Pancreas (tissue), 10 donors: ENCODE measurements around the gene PITX1. TPM values are rescaled to one million over a fixed set of nuclear protein-coding genes. Genes with fewer than 3 reads are reported as not detected.

Experiments used
- ATAC-seq, 4 donors: fragments of 200-7000 bp; cut with Tn5 transposase; one replicate each; pipeline versions ENCODE4 v1.8.0 to v1.9.1; 2020; ENCODE audit warnings: mild to moderate bottlenecking in 4 of 4, moderate library complexity in 4 of 4
- DNase-seq, 6 donors: peaks; one replicate each; pipeline ENCODE4 v3.0.0-alpha.2; 2020
- FAIRE-seq: peaks from 2 replicates; lab custom pipeline; 2012; peaks lifted over from hg19 to GRCh38; lab: Jason Lieb, UNC
- H3K27ac ChIP-seq, 4 donors: fragments of 200-600 bp; sonication (generic); 1 replicate in 3 of 4; 2 replicates in 1 of 4; pipeline versions ENCODE4 v1.5.0 to v1.8.0; 2020
- H3K27me3 ChIP-seq, 4 donors: fragments of 200-600 bp; one replicate each; pipeline ENCODE4 v1.8.0; 2021
- H3K36me3 ChIP-seq, 3 donors: fragments of 200-600 bp; sonication (generic) in 1 of 3; one replicate each; pipeline versions ENCODE4 v1.5.0 to v1.8.0; 2020 to 2021
- H3K4me1 ChIP-seq, 3 donors: fragments of 200-600 bp; one replicate each; pipeline ENCODE4 v1.8.0; 2021
- H3K4me3 ChIP-seq, 4 donors: fragments of 200-600 bp; sonication (generic) in 2 of 4; one replicate each; pipeline versions ENCODE4 v1.5.0 to v1.8.0; 2020 to 2021
- H3K9me3 ChIP-seq, 4 donors: fragments of 200-600 bp; one replicate each; pipeline ENCODE4 v1.8.0; 2021
- CTCF ChIP-seq, 4 donors: fragments of 200-600 bp; sonication (generic) in 3 of 4; IDR thresholded peaks; one replicate each; pipeline versions ENCODE4 v1.5.0 to v1.8.0; 2021; ENCODE audit warnings: antibody characterized with exemption in 4 of 4
- WGBS, 2 donors: extraction: QIAGEN DNeasy Blood & Tissue Kit; methylation state at CpG; one replicate each; pipeline ENCODE4 v1.1.7; 2013; 5-methylcytosine and 5-hydroxymethylcytosine counted together
- intact Hi-C, 3 donors: fragments of 100-400 bp; cut with DNase I; formaldehyde crosslinking; loops; one replicate each; pipeline versions ENCODE4 v1.11.1 to v1.14.2; 2022
- polyA plus RNA-seq, 2 donors: library from polyadenylated mRNA; stranded (reverse); fragments of 200-250 nt; gene quantifications; one replicate each; pipeline ENCODE4 v1.2.3, GENCODE V29; 2013
- total RNA-seq, 6 donors: library from RNA; stranded (reverse); fragmentation: NEBNext Ultra II Directional in 4 of 6; extraction: Animal tissue kit (Norgen Biotek cat#: 25700) in 4 of 6; gene quantifications; one replicate each; pipeline versions ENCODE4 v1.2.1 to v1.2.4, GENCODE V29; 2021 to 2023
- donor health status: healthy with polysubstance abuse.
- donor health status: DM: no; HTN: no; CAD: no; lungs with moderate emphysema.
- donor health status: DM: no; HTN: no; CAD: no.
- donor health status: control.
- donor health status: control.
- donor health status: Bipolar disorder and iron deficiency.
- donor health status: DM: yes; HTN: yes; CAD: no.
- donor health status: DM: no; HTN: no; CAD: no.
- donor health status: DM: no; HTN: no; CAD: no.
- donor health status: DM: yes; HTN: yes; CAD: no.

PITX1 gene
- total and polyA plus RNA-seq, 8 donors: 0.12 to 0.28 (median 0.17) TPM; not detected in 4

GRCh38 chr5:135072387-135073281, 38.6 kb upstream of the PITX1 start:
- ATAC-seq: peak in 1 of 4 donors; percentile 37
- WGBS, 2 donors: 47 to 49% methylated on average over 13 of the region's 13 CpGs
- Histone ChIP-seq H3K4me3 (no peak overlapping the region), H3K27me3 (no peaks in the 10 kb centered on the region), H3K27ac (no peak overlapping the region), H3K4me1 (no peaks in the 10 kb centered on the region), H3K9me3 (no peaks in the 10 kb centered on the region), H3K36me3 (no peaks in the 10 kb centered on the region)
- FAIRE-seq: no peak
- intact Hi-C loops: no loop called here
- peak in 1 of 6 donors; percentile 20 for DNase-seq
- TF ChIP-seq CTCF (IDR thresholded peaks at IDR 0.05): no peak

- H3K27me3 ChIP-seq: no peaks in the 10 kb centered on the region
- H3K9me3 ChIP-seq: no peaks in the 10 kb centered on the region
- 71 to 80% methylated on average over 6 of the region's 6 CpGs for WGBS, 2 donors
- FAIRE-seq (no peak), DNase-seq (peak in 1 of 6 donors; percentile 21), ATAC-seq (no peak)
- no peaks in the 10 kb centered on the region for H3K36me3 ChIP-seq
- TF ChIP-seq CTCF (IDR thresholded peaks at IDR 0.05): no peak
- intact Hi-C loops: no loop called here
- no peak overlapping the region for H3K27ac ChIP-seq
- H3K4me1 ChIP-seq: no peaks in the 10 kb centered on the region
- H3K4me3 ChIP-seq: no peak overlapping the region
Observed at GRCh38 chr5:135071311-135071710, 37.3 kb upstream of the PITX1 start.

GRCh38 chr5:135069895-135070657, 36.0 kb upstream of the PITX1 start:
- Histone ChIP-seq H3K9me3 (no peaks in the 10 kb centered on the region), H3K27ac (no peak overlapping the region), H3K4me1 (no peaks in the 10 kb centered on the region), H3K27me3 (no peaks in the 10 kb centered on the region), H3K36me3 (no peaks in the 10 kb centered on the region), H3K4me3 (no peak overlapping the region)
- intact Hi-C loops: no loop called here
- TF ChIP-seq CTCF (IDR thresholded peaks at IDR 0.05): no peak
- DNase-seq (peak in 1 of 6 donors; percentile 10), FAIRE-seq (no peak), ATAC-seq (no peak)
- WGBS, 2 donors: 66 to 67% methylated on average over 19 of the region's 19 CpGs

- DNase-seq (peak in 1 of 6 donors; percentile 17), FAIRE-seq (no peak)
- 72 to 77% methylated on average over 15 of the region's 15 CpGs for WGBS, 2 donors
Observed at GRCh38 chr5:135069016-135069770, 35.2 kb upstream of the PITX1 start.

More at GRCh38 chr5:135069016-135069770, 35.2 kb upstream of the PITX1 start:
- no peaks in the 10 kb centered on the region for H3K27me3 ChIP-seq
- no peak for ATAC-seq
- no peak overlapping the region for H3K4me3 ChIP-seq
- H3K27ac ChIP-seq: no peak overlapping the region
- no peaks in the 10 kb centered on the region for H3K36me3 ChIP-seq
- H3K4me1 ChIP-seq: no peaks in the 10 kb centered on the region
- TF ChIP-seq CTCF (IDR thresholded peaks at IDR 0.05): no peak
- intact Hi-C loops: no loop called here
- no peaks in the 10 kb centered on the region for H3K9me3 ChIP-seq
